AG10803 (cell line): ENCODE results near the gene PEAR1.
A peak's percentile ranks its signal among the peaks of the same experiment; 100 is the strongest.

Experiments used
- DNase-seq: peaks from one replicate; pipeline ENCODE4 v3.0.0; 2010; ENCODE audit warnings: low read depth
- H3K4me3 ChIP-seq: 2 replicates; pipeline ENCODE4 v1.5.1; 2011; ENCODE audit warnings: mild to moderate bottlenecking, low read length, control low read depth
- CTCF ChIP-seq: conservative IDR thresholded peaks from 2 replicates; pipeline ENCODE4 v1.5.1; 2011; ENCODE audit warnings: mild to moderate bottlenecking, low read length, control low read depth, inconsistent platforms

The PEAR1 gene

GRCh38 chr1:156887317-156887716 is 6.2 kb upstream of the PEAR1 start:
- DNase-seq = no peak
- no peak for TF ChIP-seq CTCF
- H3K4me3 ChIP-seq = no peak overlapping the region

GRCh38 chr1:156887734-156888133 is 5.8 kb upstream of the PEAR1 start:
- no peak for TF ChIP-seq CTCF
- H3K4me3 ChIP-seq = no peak overlapping the region
- no peak for DNase-seq

- peak; percentile 91 for TF ChIP-seq CTCF
- H3K4me3 ChIP-seq = no peak overlapping the region
- peak; percentile 71 for DNase-seq
These were observed 3.5 kb upstream of the PEAR1 start for GRCh38 chr1:156889802-156890580.

- peak; percentile 83 for DNase-seq
- peak overlapping the region; percentile 42 for H3K4me3 ChIP-seq
- peak; percentile 77 for TF ChIP-seq CTCF
These were observed 1.1 kb upstream of the PEAR1 start for GRCh38 chr1:156892190-156893047.

GRCh38 chr1:156894001-156894400 is 483 bp downstream of the PEAR1 start:
- peak overlapping the region; percentile 56 for H3K4me3 ChIP-seq
- DNase-seq = no peak
- TF ChIP-seq CTCF = no peak

- TF ChIP-seq CTCF = no peak
- peak overlapping the region; percentile 56 for H3K4me3 ChIP-seq
- DNase-seq = no peak
These were observed 1.4 kb downstream of the PEAR1 start for GRCh38 chr1:156894711-156895454.
